ENCODE data around the gene SOX6.

Gene SOX6

GRCh38 chr11:16158426-16158994 lies 197.8 kb downstream of the SOX6 start:
- H3K27ac ChIP-seq = no peak overlapping the region
- no peak for TF ChIP-seq ZFX (IDR thresholded peaks at IDR 0.05; ENCODE audit: borderline replicate concordance)
- TF ChIP-seq, protein P1, sequence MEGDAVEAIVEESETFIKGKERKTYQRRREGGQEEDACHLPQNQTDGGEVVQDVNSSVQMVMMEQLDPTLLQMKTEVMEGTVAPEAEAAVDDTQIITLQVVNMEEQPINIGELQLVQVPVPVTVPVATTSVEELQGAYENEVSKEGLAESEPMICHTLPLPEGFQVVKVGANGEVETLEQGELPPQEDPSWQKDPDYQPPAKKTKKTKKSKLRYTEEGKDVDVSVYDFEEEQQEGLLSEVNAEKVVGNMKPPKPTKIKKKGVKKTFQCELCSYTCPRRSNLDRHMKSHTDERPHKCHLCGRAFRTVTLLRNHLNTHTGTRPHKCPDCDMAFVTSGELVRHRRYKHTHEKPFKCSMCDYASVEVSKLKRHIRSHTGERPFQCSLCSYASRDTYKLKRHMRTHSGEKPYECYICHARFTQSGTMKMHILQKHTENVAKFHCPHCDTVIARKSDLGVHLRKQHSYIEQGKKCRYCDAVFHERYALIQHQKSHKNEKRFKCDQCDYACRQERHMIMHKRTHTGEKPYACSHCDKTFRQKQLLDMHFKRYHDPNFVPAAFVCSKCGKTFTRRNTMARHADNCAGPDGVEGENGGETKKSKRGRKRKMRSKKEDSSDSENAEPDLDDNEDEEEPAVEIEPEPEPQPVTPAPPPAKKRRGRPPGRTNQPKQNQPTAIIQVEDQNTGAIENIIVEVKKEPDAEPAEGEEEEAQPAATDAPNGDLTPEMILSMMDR (IDR thresholded peaks at IDR 0.05) = no peak

DNA sequence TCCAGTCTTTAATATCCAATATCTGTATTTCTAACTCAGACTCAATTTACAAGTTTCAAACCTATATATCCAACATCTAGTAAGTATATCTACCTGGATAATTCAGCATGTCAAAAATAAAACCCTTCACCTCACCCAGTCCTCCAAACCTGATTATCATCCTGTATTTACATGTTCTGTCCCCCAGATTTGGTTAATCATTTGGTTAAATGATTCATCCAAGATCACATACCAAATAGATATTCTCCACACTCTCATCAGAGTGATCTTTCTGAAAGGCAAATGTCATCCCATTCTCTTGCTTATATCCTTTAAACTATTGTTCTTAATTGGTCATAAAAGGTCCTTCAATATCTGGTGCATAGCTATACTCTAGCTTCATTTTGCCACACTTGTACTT lies 199.0 kb downstream of the SOX6 start:
- no peak overlapping the region for H3K27ac ChIP-seq
- TF ChIP-seq, protein P1 (IDR thresholded peaks at IDR 0.05) = no peak
- TF ChIP-seq ZFX (IDR thresholded peaks at IDR 0.05; ENCODE audit: borderline replicate concordance) = no peak

- TF ChIP-seq, protein P1 (IDR thresholded peaks at IDR 0.05) = no peak
- no peak for TF ChIP-seq ZFX (IDR thresholded peaks at IDR 0.05; ENCODE audit: borderline replicate concordance)
- H3K27ac ChIP-seq = no peak overlapping the region
These were observed 200.9 kb downstream of the SOX6 start for GRCh38 chr11:16155448-16155847.

DNA sequence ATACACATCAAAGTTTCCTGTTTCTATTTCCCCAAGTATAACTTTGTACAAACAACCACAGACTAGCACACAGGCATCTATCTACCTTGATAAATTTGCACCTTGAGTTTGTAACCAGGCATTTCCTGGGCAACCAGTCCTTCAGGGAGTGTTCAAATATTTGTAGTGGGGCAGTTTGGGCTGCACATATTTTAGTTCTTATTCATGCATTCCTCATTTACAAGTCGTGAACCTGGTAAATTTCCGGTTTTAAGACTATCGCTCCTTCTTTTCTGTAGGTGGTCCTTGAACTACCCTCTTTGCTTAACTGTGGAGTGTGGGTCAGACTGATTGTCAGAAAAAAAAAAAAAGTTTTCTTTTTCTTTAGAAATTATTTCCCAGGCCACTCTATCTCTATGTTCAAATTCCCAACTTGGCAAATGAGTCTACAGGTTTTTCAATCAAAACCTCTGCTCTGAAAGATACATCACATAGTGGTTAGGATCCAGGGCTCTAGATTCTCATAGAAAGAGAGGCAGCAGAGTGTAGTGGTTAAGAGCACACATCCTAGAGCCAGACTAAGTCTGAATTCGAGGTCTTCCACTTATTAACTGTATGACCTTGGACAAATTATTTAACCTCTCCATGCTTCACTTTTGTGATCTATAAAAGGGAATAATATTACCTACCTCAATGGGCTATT lies 201.5 kb downstream of the SOX6 start:
- no peak for TF ChIP-seq ZFX (IDR thresholded peaks at IDR 0.05; ENCODE audit: borderline replicate concordance)
- TF ChIP-seq, protein P1 (IDR thresholded peaks at IDR 0.05) = no peak
- no peak overlapping the region for H3K27ac ChIP-seq

- TF ChIP-seq, protein P1 (IDR thresholded peaks at IDR 0.05) = no peak
- TF ChIP-seq ZFX (IDR thresholded peaks at IDR 0.05; ENCODE audit: borderline replicate concordance) = no peak
These were observed 202.4 kb downstream of the SOX6 start for GRCh38 chr11:16153951-16154350.

DNA sequence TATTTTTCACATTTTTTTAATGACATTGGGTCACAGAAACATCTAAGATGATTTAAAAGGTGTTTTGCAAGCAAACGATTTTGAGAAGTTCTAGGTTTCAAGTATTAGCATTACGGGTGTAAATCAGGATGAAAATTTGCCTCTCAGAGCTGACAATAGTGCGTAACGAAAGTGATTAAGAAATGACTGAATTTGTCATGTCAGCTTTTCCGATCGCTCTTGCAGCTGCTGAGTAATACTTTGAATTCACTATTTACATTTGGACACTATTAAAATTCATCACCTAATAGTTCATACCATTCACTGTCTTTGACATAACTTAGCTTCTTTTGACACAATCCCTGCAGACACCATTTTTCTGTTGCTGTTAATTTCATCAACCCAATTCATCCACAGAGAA lies 205.2 kb downstream of the SOX6 start:
- TF ChIP-seq, protein P1 (IDR thresholded peaks at IDR 0.05) = no peak
- no peak for TF ChIP-seq ZFX (IDR thresholded peaks at IDR 0.05; ENCODE audit: borderline replicate concordance)

More at GRCh38 chr11:16153951-16154350, 202.4 kb downstream of the SOX6 start:
- H3K27ac ChIP-seq = no peak overlapping the region

DNA sequence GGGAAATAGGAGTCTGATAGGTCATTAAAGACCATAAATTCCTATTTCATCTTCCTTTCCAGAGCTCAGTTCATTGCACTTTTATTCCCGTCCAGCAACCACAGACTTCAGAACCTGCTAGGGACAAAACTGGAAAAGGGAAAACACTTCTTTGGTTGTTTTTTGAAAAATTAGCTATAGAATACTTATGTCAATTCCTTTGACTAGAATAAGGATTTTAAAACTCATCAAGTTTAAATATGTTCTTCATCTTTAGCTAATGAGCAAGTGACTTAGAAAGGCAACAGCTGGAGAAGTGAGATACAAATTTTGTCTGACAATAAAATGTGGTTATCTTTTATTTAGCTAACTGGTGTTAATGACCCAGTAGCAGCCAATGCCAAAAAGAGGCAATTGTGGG lies 206.9 kb downstream of the SOX6 start:
- TF ChIP-seq, protein P1 (IDR thresholded peaks at IDR 0.05) = no peak
- TF ChIP-seq ZFX (IDR thresholded peaks at IDR 0.05; ENCODE audit: borderline replicate concordance) = no peak
- H3K27ac ChIP-seq = no peak overlapping the region

More for the DNA sequence above, 205.2 kb downstream of the SOX6 start:
- H3K27ac ChIP-seq = no peak overlapping the region

Measured in 22Rv1 (cell line).